Activated CD4-positive, alpha-beta T cell treated with anti-CD3 and anti-CD28 coated beads, Interleukin-2, amount 50 U/mL, for 1 hour (primary cell): ENCODE results near the gene TMC6.

Source experiments
- DNase-seq: peaks from one replicate; pipeline ENCODE4 v3.0.0-alpha.2; 2020

The TMC6 gene

DNA sequence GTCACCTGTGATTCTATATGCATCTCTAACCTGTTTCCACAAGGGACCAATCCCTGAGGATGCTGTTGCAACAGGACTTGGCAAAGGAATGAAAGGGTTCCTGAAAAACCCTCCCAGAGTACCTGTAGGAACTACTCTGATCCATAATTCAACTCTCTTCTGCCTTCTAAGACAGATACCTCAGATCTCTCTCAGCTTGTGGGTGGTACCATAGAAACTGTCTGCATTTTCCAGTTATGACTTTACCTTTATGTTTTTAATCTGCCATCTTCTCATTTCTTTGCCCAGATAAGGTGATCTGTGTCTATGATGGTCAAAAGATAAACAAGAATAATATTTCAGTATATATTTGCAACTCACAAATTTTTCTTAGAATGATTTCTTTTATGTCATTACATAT, 65.1 kb downstream of the TMC6 start:
- no peak for DNase-seq

DNA sequence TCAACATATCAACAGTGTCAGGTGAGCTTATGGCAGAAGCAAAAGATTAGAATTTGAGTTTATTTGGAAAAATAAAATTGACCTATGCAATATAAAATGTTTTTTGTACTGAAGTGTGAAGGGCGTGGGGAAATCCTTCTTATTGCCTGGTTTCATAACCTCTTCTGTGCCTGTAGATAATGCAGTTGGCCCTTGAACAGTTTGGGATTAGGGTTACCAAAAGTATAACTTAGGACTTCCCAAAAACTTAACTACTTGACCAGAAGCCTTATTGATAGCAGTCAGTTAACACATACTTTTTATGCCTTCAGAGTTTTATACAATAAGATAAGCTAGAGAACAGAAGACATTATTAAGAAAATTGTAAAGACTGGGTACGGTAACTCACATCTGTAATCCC, 66.0 kb downstream of the TMC6 start:
- DNase-seq, result no peak
